Prostate gland (tissue), 2 donors: ENCODE results near the gene C3.

Source experiments
- POLR2A ChIP-seq: fragments of 450-650 bp; IDR thresholded peaks from one replicate; pipeline ENCODE4 v1.6.1; 2016; ENCODE audit warnings: antibody characterized with exemption, mild to moderate bottlenecking
- POLR2AphosphoS5 ChIP-seq: sonication (generic); formaldehyde crosslinking; IDR thresholded peaks from one replicate; pipeline ENCODE4 v1.6.1; 2017; ENCODE audit warnings: antibody characterized with exemption
- TF ChIP-seq, protein P1 (sequence below), 4 experiments: fragments of 200-600 bp in 2 of 4; fragments of 450-650 bp in 2 of 4; sonication (generic) in 2 of 4; IDR thresholded peaks; 1 replicate in 3 of 4; 2 replicates in 1 of 4; pipeline ENCODE4 v1.5.1; 2016 to 2019; ENCODE audit warnings: antibody characterized with exemption in 4 of 4, mild to moderate bottlenecking in 2 of 4, moderate library complexity in 2 of 4

DNA sequence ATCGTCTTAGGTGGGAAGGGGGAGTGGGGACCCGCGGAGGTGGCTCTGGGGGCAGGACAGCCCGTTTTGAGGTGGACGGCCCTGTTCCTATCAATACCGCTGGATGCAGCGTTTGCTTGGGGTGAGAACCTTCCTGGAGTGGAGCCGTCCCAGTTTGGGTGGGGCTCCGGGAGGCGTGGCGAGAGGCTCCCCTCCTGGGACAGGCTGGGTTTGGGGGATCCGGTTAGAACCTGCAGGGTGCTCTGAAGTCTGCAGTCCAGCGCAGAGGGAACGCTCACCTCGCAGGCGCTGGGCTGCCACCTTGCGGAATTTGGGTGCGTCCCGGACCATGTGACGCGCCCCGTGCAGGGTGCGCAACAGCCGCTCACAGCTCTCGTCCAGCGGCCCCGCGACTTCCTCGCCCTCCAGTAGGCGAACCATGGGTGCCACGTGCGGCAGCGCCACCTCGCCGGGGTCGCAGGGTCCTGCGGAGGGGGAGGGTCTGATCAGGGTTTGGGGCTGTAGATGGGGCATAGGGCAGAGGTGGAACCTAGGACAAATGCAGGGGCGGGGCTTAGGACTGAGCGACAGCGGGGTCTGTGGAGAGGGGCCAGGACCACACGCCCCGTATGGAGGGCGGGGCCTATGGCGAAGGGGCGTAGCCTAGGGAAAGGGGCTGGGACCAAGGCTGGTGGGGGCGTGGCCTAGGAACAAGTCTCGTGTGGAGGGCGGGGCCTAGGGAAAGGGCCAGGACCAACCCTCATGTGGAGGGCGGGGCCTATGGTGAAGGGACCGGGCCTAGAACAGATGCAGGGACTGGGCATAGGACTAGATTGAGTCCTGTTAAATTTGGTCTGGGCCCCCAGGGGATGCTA is 33.0 kb upstream of the C3 start:
- TF ChIP-seq, protein P1, sequence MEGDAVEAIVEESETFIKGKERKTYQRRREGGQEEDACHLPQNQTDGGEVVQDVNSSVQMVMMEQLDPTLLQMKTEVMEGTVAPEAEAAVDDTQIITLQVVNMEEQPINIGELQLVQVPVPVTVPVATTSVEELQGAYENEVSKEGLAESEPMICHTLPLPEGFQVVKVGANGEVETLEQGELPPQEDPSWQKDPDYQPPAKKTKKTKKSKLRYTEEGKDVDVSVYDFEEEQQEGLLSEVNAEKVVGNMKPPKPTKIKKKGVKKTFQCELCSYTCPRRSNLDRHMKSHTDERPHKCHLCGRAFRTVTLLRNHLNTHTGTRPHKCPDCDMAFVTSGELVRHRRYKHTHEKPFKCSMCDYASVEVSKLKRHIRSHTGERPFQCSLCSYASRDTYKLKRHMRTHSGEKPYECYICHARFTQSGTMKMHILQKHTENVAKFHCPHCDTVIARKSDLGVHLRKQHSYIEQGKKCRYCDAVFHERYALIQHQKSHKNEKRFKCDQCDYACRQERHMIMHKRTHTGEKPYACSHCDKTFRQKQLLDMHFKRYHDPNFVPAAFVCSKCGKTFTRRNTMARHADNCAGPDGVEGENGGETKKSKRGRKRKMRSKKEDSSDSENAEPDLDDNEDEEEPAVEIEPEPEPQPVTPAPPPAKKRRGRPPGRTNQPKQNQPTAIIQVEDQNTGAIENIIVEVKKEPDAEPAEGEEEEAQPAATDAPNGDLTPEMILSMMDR (IDR thresholded peaks at IDR 0.05): peak in 2 of 4 experiments; percentile 35 to 55
- TF ChIP-seq POLR2AphosphoS5 (peak; percentile 47), POLR2A (no peak)
